CD4-positive, alpha-beta T cell treated with Interleukin-4 for 1 hour (primary cell): ENCODE results near the gene AKNA.

Experiments used
- DNase-seq, 2 donors: peaks; one replicate each; pipeline ENCODE4 v3.0.0-alpha.2; 2020 to 2022

Gene AKNA

DNA sequence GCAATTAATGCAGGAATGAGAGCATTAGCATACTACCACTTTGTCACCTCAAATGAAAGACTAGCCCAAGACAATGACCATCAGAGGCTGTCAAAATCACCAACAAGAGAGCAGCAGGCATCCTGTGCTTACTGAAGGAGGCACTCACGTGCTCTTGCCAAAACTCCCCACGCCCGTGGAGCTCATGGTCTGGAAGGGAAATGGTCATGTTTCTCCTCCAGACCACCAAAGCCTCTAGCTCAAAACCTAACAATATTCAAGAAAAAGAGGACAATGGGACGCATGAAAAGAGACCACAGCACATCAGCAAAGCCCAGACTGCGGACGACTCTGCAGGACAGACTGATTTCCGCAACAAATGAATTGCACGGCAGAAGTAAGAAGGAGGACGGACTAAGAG lies 12.8 kb downstream of the AKNA start:
- no peak for DNase-seq

DNA sequence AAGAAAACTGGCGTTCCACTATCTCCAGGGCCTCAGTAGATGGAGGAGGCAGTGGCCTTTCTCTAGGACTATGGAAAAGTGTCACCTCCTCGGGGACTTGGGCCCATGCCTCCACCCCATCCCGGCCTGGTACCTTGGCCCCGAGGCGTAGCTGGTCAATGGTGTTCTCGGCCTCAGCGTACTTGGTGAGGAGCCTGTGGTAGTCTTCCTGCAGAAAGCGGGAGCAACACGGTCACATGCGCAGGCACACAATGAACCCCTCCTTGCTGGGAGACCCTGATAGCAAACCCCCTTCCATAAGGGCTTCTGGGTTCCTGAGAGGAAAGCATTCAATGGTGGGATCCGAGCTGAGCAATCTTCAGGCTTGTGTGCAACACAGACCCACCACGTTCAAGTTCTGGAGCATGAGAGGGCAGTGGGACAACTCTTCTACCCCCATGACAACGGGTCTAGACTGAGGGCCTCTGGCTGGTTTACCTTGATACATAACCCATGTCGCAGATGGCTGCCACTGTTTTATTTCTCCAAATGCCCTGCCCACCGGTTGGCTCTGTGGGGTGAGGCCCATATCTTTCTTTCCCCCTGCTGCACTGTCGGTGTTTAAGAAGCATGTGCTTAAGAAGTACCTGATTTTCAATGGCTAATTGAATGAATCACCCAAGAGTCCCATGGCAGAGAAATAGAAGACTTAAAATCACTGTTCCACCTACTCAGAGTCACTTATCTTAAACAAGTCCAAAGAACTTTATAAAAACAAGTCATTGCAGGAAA lies 13.6 kb downstream of the AKNA start:
- DNase-seq: no peak

DNA sequence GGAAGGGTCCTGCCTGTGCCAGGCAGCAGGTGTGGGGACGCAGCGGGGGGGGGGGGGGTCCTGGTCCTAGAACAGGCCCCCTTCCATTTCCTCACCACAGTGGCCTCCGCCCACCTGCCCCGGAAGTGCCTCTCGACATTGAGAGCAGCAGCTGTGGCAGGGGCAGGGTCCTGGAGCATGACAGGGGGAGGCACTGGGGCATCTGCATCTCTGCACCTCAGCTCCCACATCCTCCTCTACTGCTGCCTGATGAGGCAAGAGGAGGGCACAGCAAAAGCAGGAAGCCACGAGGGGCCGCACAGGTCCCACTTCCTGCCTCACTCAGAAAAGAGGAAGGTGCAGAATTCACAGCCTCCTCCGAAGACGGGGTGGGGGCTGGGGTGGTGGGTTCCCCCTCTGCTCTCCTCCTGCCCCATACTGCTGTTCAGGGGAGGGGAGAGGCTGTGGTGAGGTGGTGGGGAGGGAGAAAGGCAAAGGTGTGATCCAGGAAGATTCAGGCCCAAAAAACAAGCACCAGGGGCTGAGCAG lies 14.8 kb downstream of the AKNA start:
- peak; percentile 90 to 93 for DNase-seq

DNA sequence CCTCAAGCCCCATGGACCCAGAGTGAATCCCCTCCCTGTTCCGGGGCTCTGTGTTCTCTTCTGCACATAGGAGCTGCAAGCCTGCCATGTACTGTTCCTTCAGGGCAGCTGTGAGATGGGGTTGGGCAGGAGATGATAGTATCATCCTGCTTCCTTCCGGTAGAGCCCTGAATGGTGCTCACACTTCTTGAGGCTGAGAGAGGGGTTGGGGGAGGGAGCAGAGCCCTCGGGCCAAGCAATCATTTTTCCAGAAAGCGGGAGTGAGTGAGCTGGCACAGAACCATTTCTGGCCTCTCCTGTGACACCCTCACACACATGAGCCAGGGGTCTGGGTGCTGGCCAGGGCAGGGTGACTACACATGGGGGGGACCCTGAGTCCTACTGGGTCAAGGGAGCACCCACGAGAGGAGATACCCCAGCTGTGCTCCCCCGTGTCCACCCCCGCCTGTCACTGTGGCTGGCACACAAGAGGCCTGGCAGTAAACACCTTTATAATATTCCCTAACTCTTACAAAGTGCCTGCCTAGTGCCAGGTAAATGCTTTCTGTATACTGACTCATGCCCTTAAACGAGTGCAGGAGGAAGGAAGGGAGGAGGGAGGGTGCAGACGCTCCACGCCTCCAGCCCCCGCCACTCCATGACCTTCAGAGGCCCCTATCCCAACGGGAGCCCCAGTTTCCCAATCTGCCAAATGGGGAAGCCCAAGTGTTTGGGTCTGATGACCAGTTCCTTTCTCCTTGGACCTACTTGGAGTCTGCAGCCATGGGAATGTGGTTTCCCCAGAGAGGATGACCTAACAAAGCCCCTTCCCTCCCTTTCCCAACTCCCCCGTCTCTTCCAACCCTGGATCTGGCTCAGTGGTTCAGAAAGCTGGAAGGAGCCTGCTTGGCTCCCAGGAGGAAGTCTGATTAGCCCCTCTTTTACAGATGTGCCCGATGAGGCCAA lies 15.5 kb downstream of the AKNA start:
- DNase-seq: peak; percentile 54 to 71

DNA sequence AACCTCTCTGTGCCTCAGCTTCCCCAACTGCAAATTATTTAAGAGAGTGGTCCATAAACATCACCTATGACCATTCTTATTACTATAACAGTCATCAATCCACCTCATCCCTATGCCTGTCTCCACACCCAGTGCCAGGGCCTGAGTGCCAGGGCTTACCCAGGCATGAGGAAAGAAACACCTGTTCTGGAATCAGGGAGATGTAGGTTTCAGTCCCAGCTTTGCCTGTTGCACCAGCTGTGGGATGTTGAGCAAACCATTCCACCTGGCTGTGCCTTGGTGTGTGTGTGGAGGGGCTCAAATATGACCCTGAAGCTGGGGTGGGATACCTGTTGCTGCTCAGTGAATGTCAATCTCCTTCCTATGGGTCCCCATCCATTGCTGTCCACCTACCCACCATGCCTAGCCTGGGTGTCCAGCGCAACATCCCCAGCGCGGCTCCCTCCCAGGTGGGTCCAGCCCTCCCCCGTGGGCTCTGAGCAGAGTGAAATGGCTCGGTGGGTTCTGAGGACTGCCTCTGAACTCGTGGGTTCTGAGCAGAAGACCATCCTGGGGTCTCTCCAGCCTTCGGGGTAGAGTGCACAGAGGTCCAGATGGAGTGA lies 16.3 kb downstream of the AKNA start:
- DNase-seq: no peak

DNA sequence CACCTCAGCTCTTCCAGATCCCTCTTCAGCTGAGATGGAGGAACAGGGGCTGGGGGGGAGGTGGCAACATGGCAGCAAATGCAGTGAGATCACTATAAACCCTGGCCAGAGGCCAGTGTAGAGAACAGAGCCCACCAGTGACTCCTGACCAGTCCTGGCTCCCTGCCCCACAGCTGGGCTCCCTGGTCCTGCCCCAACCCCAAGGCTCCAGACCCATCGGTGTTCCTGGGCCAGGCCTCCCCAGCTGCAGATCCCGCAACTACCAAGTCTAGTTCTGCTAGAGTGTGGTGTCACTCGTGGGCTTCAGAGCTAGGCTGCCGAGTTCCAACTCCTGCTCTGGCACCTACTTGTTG lies 16.8 kb downstream of the AKNA start:
- no peak for DNase-seq

DNA sequence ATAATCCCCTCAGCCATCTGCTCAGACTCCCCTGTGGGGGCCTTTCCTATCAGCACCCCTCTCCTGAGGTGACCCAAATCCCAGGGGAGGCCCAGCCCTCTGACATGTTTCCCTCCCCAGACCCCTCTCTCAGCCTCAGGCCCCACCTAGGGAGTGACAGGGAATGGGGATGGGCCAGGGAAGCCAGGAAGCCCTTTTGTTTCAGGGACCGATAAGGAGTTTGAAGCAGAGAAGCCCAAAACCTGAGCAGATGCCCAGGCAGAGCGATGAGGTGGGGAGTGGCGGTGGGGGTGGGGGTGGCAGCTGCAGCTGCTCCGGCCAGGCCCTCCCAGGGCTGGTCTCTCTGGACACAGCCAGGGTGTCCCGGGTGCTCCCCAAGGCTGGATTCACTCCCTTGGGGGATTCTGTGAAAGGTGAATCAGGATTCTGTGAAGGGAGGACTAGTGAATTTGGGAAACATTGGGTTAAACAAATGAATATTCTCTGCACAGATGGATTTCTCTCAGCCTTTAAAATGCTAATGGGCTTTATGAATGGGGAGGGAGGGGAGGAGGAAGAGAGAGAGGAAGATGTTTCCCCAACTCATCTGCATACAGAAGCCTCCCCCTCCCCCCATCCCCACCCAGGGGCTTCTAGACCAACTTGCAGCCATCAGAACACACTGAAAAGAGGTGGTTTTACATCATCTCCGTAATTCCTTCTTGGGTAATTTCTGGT lies 17.4 kb downstream of the AKNA start:
- no peak for DNase-seq

DNA sequence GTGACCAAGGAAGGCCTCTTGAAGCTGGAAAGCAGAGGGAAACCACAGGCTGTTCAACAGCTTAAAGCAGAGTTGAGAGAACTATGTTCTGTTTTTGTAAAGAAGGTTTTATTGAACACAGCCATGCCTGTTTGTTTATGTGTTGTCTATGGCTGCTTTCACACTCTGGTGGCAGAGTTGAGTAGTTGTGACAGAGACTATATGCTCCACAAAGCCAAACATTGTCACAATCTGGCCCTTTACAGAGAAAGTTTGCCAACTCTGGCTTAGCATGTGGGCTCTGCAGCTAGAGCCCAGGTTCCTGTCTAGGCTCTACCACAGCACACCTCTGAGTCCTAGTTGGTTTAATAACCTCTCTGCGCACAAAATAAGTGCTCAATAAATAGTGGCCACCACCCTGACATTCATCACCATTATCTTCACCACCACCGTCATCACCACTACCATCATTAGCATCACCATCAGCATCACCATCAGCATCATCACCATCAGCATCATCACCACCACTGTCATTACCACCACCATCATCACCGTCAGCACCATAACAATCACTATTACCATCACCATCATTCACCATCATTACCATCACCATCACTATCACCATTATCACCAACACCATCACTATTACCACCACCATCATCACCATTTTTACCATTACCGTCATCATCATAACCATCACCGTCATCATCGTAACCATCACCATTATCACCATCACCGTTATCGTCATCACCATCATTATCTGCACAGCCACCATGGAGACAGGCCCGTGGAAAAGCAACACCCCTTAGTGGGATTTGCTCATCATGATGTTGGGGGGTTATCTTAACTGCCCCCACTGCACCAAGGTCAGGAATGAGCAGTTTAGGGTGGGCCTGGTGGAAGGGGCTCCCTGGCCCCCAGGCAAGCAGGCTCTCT lies 18.3 kb downstream of the AKNA start:
- DNase-seq: peak; percentile 47 to 58

DNA sequence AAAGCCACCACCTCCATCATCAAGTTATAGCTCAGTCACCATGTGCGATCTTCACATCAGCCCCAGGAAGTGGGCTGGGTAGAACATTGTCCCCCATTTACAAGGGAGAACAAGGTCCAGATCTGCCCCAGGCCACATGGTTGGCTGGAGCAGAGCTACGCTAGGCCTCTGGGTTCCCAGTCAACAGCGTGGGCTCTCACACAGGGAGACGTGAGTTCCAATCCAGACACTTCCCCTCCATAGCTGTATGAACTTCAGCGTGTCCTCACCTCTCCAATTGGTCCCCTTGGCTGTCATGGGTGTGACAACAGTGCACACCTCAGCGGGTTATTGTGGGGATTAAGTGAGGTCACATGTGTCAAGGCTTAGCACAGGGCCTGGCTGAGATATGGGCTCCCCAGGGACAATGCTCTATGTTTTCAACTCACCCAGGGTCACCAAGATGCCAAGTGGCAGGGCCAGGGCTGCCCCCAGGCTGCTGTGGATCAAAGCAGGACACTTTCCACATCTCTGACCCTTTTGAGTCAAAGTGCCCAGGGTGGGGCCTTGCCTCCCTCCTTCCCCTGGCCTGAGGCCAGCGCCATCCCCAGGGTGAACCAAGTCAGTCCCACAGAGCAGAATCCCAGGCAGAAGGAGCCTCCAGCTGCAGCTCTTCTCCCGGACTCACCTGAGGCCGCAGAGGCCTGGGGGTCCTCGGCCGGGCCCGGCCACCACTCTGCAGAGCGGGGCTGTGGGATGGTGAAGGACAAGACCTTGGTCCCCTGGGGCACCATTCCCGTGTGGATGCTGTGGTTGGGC lies 19.8 kb downstream of the AKNA start:
- no peak for DNase-seq

DNA sequence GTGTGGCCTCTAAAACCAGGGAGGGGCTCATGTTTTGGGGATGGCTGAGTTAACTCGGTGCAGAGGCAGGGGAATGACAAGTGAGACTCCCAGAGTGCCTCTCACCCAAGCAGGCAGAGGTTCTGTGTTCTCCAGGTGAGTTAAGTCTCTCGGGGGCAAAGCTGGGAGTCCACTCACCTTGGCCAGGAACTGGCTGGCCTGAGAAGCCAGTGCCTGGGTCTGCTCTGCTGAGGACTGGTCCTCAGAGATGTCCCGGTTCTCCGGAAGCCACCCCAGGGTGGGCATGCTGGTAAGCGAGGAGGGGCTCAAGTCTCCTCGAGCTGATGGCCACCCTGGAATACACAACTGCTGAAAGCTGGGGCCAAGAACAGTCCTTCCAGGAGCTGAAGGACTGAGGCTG lies 20.4 kb downstream of the AKNA start:
- DNase-seq: no peak

DNA sequence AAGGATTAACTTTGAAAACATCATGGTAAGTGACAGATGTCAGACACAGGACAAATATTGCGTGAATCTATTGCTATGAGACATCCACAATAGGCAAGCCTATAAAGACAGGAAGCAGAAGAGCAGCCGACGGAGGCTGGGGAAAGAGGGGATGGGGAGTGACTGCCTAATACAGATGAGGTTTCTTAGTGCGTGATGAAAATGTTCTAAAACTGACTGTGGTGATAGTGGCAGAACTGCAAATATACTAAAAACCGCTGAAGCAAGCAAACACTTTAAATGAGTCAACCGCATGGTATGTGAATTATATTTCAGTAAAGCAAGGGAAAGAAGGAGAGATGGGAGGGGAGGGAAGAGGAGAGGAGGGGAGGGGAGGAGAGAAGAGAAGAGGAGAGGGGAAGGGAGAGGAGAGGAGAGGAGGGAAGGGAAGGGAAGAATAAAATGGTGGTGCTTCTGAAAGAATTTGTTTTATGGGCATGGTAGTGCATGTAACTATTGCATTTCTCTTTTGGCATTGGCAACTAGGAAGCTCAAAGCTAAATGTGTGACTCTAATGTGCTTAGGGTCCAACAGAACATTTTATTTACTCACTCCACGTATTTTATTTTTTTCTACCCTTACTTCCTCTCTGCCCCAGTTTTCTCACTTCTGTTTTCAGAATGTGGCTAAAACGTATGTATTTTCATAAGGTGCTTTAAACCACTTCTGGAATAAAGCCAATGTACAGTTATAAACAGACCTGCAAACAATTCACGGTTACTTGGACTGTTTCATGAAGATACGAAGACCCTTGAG lies 21.3 kb downstream of the AKNA start:
- DNase-seq: peak; percentile 48 to 73

DNA sequence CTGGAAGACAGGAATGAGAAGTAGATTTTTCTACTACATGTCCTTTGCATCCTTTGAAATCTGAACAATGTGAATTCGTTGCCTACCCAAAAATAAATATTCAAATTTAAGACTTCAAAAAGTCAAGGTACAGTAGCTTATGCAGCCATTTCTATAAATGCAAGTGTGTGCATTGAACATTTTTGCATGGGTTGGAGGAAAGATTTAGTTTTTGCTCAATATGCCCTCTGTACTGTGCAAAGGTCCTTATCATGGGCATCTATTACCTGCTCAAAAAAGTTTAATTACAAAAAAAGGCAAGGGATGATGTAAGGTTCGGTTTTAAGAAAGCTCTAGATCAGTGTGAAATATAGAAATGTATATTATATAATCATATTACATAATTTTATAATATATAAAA lies 22.6 kb downstream of the AKNA start:
- DNase-seq: no peak

DNA sequence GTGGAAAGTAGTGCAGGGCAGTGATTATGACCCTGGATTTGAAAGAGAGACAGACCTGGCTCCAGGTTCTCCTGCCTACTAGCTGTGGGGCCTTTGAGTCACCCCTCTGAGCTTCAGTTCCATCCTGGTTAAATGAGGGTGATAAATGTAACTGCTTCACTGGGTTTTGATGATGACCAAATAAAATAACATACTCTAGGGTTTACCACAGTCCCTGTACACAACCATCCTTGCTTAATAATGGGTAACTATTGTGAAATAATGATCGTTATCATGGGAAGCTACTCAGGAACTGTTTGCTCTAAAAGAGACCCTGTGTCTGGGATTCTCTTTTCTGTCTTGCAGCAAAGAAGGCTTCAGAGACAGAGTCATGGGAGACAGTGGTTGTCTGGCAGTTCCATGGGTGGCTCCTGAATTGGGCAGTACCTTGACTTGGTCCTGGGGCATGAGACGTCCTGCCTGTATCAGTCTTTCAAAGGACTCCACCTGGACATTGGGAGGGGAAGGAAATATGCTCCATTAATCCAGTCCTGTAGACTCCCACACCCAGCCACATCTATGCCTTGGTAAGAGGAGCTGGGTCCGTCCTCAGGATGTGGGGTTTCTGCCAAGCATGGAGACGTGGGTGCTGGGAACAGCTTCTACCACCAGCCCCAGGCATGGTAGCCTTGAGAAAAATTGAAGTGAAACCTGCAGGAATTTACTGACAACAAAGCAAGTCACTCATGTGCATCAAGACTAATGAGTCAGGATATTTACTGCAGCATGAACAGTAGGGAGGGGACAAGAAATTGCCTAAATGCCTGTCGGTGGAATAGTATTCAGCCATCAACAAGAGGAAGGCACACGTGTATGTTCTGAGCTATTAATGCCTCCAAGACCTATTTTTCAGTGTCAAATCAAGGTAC lies 23.4 kb downstream of the AKNA start:
- DNase-seq: no peak

DNA sequence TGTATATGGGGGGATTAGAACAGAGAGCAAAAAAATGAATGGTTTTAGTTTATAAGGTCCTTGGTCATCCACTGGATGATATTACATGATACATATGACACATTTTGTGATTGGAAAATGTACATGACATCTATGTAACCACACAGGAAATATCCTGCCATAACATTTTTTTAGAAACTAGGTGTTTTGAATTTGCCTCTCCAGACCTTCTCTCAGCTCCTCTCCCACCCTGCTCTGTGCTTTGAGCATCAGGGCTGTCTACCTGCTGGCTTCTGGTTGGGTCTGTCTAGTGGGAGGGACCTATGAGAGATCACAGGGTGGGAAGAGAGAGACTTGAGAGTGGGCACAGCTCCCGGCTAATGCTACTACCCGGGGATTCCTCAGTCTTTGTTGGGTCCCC lies 24.4 kb downstream of the AKNA start:
- DNase-seq: no peak

DNA sequence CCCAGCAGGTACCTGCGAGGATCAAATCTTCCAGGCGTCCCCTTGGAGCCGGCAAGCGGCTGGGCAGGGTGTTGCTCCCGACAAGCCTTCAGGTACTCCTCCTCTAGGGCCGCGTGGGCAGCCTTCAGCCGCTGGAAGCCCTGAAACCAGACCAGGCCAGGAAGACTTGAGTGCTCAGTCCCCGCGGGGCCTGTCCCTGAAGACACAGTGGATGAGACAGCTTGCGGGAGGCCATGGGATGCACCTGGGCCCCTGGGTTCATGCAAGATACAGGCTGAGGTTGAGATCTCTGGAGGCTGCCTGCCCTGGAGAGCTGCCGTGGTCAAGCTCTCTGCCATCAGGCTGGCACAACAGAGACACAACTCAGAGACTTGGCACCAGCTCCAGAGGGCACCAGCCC lies 25.4 kb downstream of the AKNA start:
- no peak for DNase-seq

DNA sequence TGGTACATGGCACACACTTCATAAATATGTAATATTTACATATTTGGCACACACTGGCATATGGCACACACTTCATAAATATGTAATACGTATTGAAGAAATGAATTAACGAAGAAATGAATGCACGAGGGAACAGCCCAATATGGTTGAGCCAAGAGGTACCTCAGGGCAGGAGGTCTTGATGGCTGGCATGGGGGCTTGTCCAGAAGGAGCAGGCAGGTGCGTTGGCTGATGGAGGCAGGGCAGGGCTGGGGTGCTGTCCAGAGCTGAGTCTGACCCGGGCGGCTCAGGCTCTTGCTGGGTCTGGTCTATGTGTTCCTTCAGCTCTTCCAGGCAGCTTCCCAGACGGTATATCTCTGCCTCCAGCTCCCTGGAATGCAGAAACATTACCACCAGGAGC lies 26.2 kb downstream of the AKNA start:
- no peak for DNase-seq

DNA sequence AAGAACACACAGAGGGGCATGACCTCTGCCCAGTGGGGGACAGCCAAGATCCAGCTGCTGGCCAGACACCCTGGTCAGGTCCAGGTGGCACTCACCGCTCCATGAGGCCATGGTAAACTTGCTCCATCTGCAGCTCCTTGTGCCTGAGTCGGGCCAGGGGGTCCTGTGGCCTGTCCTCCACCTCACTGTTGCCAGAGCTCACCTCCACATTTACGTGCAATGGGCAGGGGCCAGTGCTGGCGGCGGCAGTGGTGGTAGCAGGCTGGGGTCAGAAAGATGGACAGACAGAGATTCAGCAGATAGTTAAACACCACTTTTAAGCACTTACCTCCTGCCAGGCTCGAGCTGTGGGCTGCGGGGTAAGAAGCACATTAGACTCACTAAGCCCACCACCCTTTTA lies 28.0 kb downstream of the AKNA start:
- DNase-seq: no peak

DNA sequence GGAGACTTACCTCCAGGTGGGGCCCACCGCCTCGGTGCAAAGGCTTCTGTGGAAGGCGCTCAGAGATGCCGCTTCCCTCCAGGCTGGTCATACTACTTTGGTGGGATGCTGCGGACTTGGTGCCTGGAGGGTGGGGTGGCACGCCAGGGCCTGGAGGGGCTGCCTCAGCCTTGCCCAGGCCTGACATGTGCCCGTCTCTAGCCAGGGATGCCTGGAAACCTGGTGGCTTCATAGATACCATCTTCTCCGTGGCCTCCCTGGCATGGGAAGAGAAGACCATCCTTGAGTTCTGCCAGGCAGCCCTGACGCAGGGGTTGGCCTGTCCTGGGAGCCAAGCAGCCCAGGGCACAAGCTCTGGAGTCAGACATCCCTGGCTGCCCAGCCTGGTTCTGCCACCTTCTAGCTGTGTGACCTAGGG lies 29.9 kb downstream of the AKNA start:
- no peak for DNase-seq

DNA sequence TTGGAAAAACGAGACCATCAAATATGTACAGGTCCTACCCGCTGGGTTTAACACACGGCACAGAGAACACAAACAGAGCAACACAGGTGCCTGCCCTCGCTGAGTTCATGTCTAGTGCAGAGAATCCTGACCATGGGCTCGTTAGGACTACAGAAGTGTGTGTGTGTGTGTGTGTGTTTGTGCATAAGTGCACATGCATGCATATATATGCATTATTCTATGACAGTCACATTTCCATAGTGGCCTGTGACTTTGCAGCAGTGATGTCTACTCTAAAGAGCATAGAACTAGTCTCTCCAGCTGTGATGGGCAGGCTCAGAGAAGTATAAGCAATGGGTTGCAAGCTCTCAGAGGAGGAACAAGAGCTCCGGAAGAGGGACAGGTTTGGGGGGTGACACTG lies 30.4 kb downstream of the AKNA start:
- no peak for DNase-seq
